Sigmoid colon (tissue), 7 donors: ENCODE results near the gene TRIM25. TPM values are rescaled to one million over a fixed set of nuclear protein-coding genes. Genes with fewer than 3 reads are reported as not detected.

Experiments
- DNase-seq: peaks from one replicate; pipeline ENCODE4 v3.0.0-alpha.2; 2019
- H3K27ac ChIP-seq, 4 donors: fragments of 200-600 bp; sonication (generic); one replicate each; pipeline ENCODE4 v1.5.1; 2016 to 2019; ENCODE audit warnings: mild to moderate bottlenecking in 1 of 4
- H3K27me3 ChIP-seq, 3 donors: fragments of 200-600 bp; sonication (generic); one replicate each; pipeline ENCODE4 v1.5.1; 2019; ENCODE audit warnings: mild to moderate bottlenecking in 1 of 3
- H3K36me3 ChIP-seq, 4 donors: fragments of 200-600 bp; sonication (generic); one replicate each; pipeline ENCODE4 v1.5.1; 2016 to 2019
- H3K4me1 ChIP-seq, 4 donors: fragments of 200-600 bp; sonication (generic); one replicate each; pipeline ENCODE4 v1.5.1; 2017 to 2019
- H3K4me3 ChIP-seq, 4 donors: fragments of 200-600 bp; sonication (generic); one replicate each; pipeline ENCODE4 v1.5.1; 2017 to 2019; ENCODE audit warnings: mild to moderate bottlenecking in 2 of 4, moderate library complexity in 1 of 4
- H3K9me3 ChIP-seq, 4 donors: fragments of 200-600 bp in 3 of 4; sonication (generic) in 3 of 4; one replicate each; pipeline versions ENCODE4 v1.5.1 to v1.6.1; 2013 to 2019
- EP300 ChIP-seq, 4 donors: sonication (generic); formaldehyde crosslinking; IDR thresholded peaks; one replicate each; pipeline ENCODE4 v1.6.1; 2017; ENCODE audit warnings: antibody characterized with exemption in 4 of 4
- POLR2A ChIP-seq, 2 donors: fragments of 450-650 bp; IDR thresholded peaks; one replicate each; pipeline ENCODE4 v1.6.1; 2016; ENCODE audit warnings: antibody characterized with exemption in 2 of 2, mild to moderate bottlenecking in 2 of 2, moderate library complexity in 2 of 2
- POLR2AphosphoS5 ChIP-seq, 4 donors: sonication (generic); formaldehyde crosslinking; IDR thresholded peaks; one replicate each; pipeline ENCODE4 v1.6.1; 2017; ENCODE audit warnings: antibody characterized with exemption in 4 of 4
- WGBS, 2 donors: extraction: QIAGEN DNeasy Blood & Tissue Kit; methylation state at CpG; one replicate each; pipeline ENCODE4 v1.1.7; 2013; 5-methylcytosine and 5-hydroxymethylcytosine counted together
- intact Hi-C: fragments of 100-400 bp; cut with DNase I; formaldehyde crosslinking; loops from one replicate; pipeline ENCODE4 v1.15.1; 2023
- polyA plus RNA-seq, 3 donors: library from polyadenylated mRNA; stranded (reverse); fragments of 200-250 nt; gene quantifications; one replicate each; pipeline ENCODE4 v1.2.3, GENCODE V29; 2013
- total RNA-seq, 4 donors: library from RNA; depleted of rRNA; stranded (reverse); fragments of >200 nt; gene quantifications; one replicate each; pipeline ENCODE4 v1.1.0, GENCODE V29; 2016
- TF ChIP-seq, protein P1 (sequence below), 4 experiments: fragments of 450-650 bp in 3 of 4; fragments of 200-600 bp in 1 of 4; IDR thresholded peaks; one replicate each; pipeline ENCODE4 v1.5.1; 2016 to 2019; ENCODE audit warnings: antibody characterized with exemption in 4 of 4, mild to moderate bottlenecking in 3 of 4, moderate library complexity in 2 of 4
- donor health status: healthy with polysubstance abuse.
- donor health status: Bipolar disorder and iron deficiency.
- donor health status: healthy.

The TRIM25 gene
- total and polyA plus RNA-seq, 7 donors: 10.8 to 51.6 (median 20.3) TPM

DNA sequence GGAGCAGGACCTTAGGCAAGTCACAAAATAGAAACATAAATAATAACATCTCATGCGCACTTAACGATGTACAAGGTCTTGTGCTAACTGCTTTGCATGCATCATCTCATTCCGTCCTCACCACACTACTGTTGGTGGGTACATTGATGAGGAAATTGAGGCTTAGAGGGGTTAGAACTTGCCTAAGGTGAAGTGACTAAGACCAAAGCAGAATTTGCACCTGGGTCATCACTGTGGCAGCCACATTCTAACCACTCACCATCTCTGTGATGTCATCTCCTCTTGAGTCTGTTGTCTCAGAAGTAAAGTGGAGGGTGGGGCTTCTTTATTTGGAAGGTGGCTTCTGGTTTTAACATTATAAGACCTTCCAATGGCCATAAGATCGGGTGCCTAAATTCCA, 20.4 kb upstream of the TRIM25 start:
- intact Hi-C loops: no loop called here
- DNase-seq: no peak
- no peak for TF ChIP-seq EP300 (IDR thresholded peaks at IDR 0.05)
- TF ChIP-seq POLR2A (IDR thresholded peaks at IDR 0.05): no peak
- TF ChIP-seq, protein P1, sequence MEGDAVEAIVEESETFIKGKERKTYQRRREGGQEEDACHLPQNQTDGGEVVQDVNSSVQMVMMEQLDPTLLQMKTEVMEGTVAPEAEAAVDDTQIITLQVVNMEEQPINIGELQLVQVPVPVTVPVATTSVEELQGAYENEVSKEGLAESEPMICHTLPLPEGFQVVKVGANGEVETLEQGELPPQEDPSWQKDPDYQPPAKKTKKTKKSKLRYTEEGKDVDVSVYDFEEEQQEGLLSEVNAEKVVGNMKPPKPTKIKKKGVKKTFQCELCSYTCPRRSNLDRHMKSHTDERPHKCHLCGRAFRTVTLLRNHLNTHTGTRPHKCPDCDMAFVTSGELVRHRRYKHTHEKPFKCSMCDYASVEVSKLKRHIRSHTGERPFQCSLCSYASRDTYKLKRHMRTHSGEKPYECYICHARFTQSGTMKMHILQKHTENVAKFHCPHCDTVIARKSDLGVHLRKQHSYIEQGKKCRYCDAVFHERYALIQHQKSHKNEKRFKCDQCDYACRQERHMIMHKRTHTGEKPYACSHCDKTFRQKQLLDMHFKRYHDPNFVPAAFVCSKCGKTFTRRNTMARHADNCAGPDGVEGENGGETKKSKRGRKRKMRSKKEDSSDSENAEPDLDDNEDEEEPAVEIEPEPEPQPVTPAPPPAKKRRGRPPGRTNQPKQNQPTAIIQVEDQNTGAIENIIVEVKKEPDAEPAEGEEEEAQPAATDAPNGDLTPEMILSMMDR (IDR thresholded peaks at IDR 0.05): no peak
- no peak for TF ChIP-seq POLR2AphosphoS5 (IDR thresholded peaks at IDR 0.05)
- no peaks in the 10 kb centered on the region for H3K9me3 ChIP-seq
- H3K4me1 ChIP-seq: no peaks in the 10 kb centered on the region
- H3K27me3 ChIP-seq: no peaks in the 10 kb centered on the region
- no peak overlapping the region for H3K4me3 ChIP-seq
- 88 to 91% methylated on average over 4 of the region's 4 CpGs for whole genome bisulfite sequencing, 2 donors
- peaks cover 0 to 61% (median 18%) of the 10 kb centered on the region in 4 donors for H3K36me3 ChIP-seq
- no peak overlapping the region for H3K27ac ChIP-seq

DNA sequence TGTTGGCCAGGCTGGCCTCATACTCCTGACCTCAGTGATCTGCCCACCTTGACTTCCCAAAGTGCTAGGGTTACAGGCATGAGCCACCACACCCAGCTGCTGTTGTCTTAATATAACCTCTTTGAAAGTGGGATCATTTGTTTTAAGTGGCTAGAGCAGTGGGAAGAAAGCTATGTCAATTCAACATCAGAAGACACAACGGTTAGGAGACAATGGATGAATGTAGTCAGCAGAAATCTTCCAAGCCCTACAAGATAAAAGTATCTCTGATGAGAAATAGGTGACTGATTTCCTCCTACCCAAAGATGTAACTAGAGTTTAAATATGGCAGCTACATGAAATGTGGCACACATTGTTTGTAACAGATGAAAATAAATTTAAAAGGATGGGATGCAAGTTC, 20.0 kb upstream of the TRIM25 start:
- H3K36me3 ChIP-seq: peaks cover 0 to 56% (median 18%) of the 10 kb centered on the region in 4 donors
- no peaks in the 10 kb centered on the region for H3K27me3 ChIP-seq
- no peak for DNase-seq
- no peaks in the 10 kb centered on the region for H3K4me1 ChIP-seq
- TF ChIP-seq, protein P1 (IDR thresholded peaks at IDR 0.05): no peak
- TF ChIP-seq POLR2AphosphoS5 (IDR thresholded peaks at IDR 0.05) (no peak), POLR2A (IDR thresholded peaks at IDR 0.05) (no peak), EP300 (IDR thresholded peaks at IDR 0.05) (no peak)
- H3K4me3 ChIP-seq: no peak overlapping the region
- H3K9me3 ChIP-seq: no peaks in the 10 kb centered on the region
- 91 to 97% methylated on average over 1 of the region's 1 CpG for WGBS, 2 donors
- H3K27ac ChIP-seq: no peak overlapping the region
- intact Hi-C loops: no loop called here

DNA sequence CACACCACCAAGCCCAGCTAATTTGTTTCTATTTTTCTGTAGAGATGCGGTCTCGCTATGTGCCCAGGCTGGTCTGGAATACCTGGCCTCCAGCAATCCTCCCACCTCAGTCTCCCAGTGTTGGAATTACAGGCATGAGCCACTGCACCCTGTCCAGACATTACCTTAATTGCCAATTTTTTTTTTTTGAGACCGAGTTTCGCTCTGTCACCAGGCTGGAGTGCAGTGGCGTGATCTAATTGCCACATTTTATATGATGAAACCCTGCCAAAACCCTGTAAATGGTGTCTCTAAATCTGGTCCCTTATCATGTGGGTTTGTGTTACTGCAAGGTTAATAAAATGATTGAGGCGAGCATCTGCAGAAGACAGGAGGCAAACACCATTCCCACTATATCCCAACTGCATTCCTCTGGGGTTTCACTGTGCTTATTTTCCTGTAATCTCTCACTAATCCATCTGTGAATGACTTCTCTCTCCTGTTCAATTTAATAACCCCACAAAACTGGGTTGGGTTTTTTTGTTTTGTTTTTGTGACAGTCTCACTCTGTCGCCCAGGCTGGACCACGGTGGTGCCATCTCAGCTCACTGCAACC, 19.4 kb upstream of the TRIM25 start:
- H3K4me1 ChIP-seq: no peaks in the 10 kb centered on the region
- intact Hi-C loops: no loop called here
- peaks cover 0 to 50% (median 15%) of the 10 kb centered on the region in 4 donors for H3K36me3 ChIP-seq
- TF ChIP-seq, protein P1 (IDR thresholded peaks at IDR 0.05): no peak
- TF ChIP-seq EP300 (IDR thresholded peaks at IDR 0.05): no peak
- TF ChIP-seq POLR2AphosphoS5 (IDR thresholded peaks at IDR 0.05): no peak
- TF ChIP-seq POLR2A (IDR thresholded peaks at IDR 0.05): no peak
- H3K27ac ChIP-seq: no peak overlapping the region
- 92 to 96% methylated on average over 8 of the region's 8 CpGs for WGBS, 2 donors
- H3K9me3 ChIP-seq: no peaks in the 10 kb centered on the region
- H3K4me3 ChIP-seq: no peak overlapping the region
- no peak for DNase-seq
- no peaks in the 10 kb centered on the region for H3K27me3 ChIP-seq

GRCh38 chr17:56930739-56931337, 17.0 kb upstream of the TRIM25 start:
- WGBS, 2 donors: 91 to 95% methylated on average over 2 of the region's 2 CpGs

DNA sequence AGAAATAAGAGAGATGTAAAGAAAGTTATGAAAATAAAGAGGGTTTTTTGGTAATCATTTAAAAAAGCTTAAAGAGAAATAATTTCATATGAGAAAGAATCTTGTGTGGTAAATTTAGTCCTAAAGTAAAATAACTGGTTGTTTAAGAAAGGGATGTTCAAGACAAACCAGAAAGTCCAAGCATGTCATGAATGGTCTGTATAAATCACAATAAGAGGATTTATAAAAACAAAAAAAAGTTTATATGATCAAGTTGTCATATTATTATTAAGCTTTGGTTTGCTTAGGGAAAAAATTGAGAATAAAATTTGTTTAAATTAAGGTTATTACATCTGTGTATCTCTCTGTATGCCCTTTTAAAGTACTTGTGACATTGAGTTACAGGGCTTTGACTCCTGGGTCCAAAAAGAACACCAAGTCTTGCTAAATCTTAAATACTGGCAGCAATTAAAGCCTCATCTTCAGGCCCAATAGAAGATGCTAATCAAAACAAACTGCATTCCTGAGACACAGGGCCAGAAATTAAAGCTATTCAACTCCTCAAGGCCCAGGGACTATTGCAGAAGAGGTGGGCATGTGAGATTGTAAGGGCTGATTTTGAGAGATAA, 15.6 kb upstream of the TRIM25 start:
- TF ChIP-seq POLR2AphosphoS5 (IDR thresholded peaks at IDR 0.05) (no peak), POLR2A (IDR thresholded peaks at IDR 0.05) (no peak), EP300 (IDR thresholded peaks at IDR 0.05) (no peak)
- TF ChIP-seq, protein P1 (IDR thresholded peaks at IDR 0.05): no peak
- H3K9me3 ChIP-seq: no peaks in the 10 kb centered on the region
- H3K36me3 ChIP-seq: peaks cover 0 to 13% (median 1%) of the 10 kb centered on the region in 4 donors
- no peaks in the 10 kb centered on the region for H3K27me3 ChIP-seq
- no peak overlapping the region for H3K27ac ChIP-seq
- no peaks in the 10 kb centered on the region for H3K4me1 ChIP-seq
- no peak for DNase-seq
- no peak overlapping the region for H3K4me3 ChIP-seq
- intact Hi-C loops: no loop called here

More at GRCh38 chr17:56930739-56931337, 17.0 kb upstream of the TRIM25 start:
- no peaks in the 10 kb centered on the region for H3K27me3 ChIP-seq
- TF ChIP-seq POLR2A (IDR thresholded peaks at IDR 0.05): no peak
- TF ChIP-seq EP300 (IDR thresholded peaks at IDR 0.05): no peak
- intact Hi-C loops: no loop called here
- DNase-seq: no peak
- H3K27ac ChIP-seq: no peak overlapping the region
- peaks cover 0 to 26% (median 1%) of the 10 kb centered on the region in 4 donors for H3K36me3 ChIP-seq
- no peaks in the 10 kb centered on the region for H3K9me3 ChIP-seq
- H3K4me3 ChIP-seq: no peak overlapping the region
- H3K4me1 ChIP-seq: no peaks in the 10 kb centered on the region
